Stimulated activated effector memory CD8-positive, alpha-beta T cell treated with anti-CD3 and anti-CD28 coated beads, Interleukin-12 subunit alpha, Interleukin-12 subunit beta, amount 100 ng/mL, for 72 hours (primary cell): Measurements from ENCODE around the gene MYO5A.
"Not testable (repeated sequence)": the region's sequence is repeated elsewhere in the genome, so short reads cannot be mapped to it uniquely, and the experiment has no call there.

Source experiments
- ATAC-seq: fragments of 150-1000 bp; cut with Tn5 transposase; 2 replicates; pipeline ENCODE4 v1.10.0; 2021
- DNase-seq, 2 donors: peaks; one replicate each; pipeline ENCODE4 v3.0.0; 2021 to 2022; ENCODE audit warnings: low spot score in 2 of 2
- H3K27ac Mint-ChIP-seq: one replicate; pipeline ENCODE4 v1.8.0; 2022; ENCODE audit warnings: mild to moderate bottlenecking, mixed read lengths
- H3K36me3 Mint-ChIP-seq: one replicate; pipeline ENCODE4 v1.8.0; 2022; ENCODE audit warnings: mild to moderate bottlenecking, mixed read lengths
- H3K4me1 Mint-ChIP-seq: one replicate; pipeline ENCODE4 v1.8.0; 2022; ENCODE audit warnings: mixed read lengths
- H3K4me3 Mint-ChIP-seq: one replicate; pipeline ENCODE4 v1.8.0; 2022; ENCODE audit warnings: mild to moderate bottlenecking, mixed read lengths
- H3K9me3 Mint-ChIP-seq: one replicate; pipeline ENCODE4 v1.8.0; 2022; ENCODE audit warnings: mixed read lengths

MYO5A gene

GRCh38 chr15:52499506-52499905, 29.2 kb downstream of the MYO5A start:
- H3K4me3 Mint-ChIP-seq = no peak overlapping the region
- no peak overlapping the region for H3K27ac Mint-ChIP-seq
- no peaks in the 10 kb centered on the region for H3K9me3 Mint-ChIP-seq
- no peak for DNase-seq
- ATAC-seq = no peak
- H3K4me1 Mint-ChIP-seq = peaks cover 35% of the 10 kb centered on the region
- no peaks in the 10 kb centered on the region for H3K36me3 Mint-ChIP-seq

- H3K4me1 Mint-ChIP-seq = peaks cover 28% of the 10 kb centered on the region
- no peaks in the 10 kb centered on the region for H3K9me3 Mint-ChIP-seq
- no peak overlapping the region for H3K27ac Mint-ChIP-seq
- ATAC-seq (no peak), DNase-seq (no peak)
- no peaks in the 10 kb centered on the region for H3K36me3 Mint-ChIP-seq
- H3K4me3 Mint-ChIP-seq = no peak overlapping the region
Observed at GRCh38 chr15:52498706-52499105, 30.0 kb downstream of the MYO5A start.

GRCh38 chr15:52496776-52497470, 31.8 kb downstream of the MYO5A start:
- no peak overlapping the region for H3K27ac Mint-ChIP-seq
- ATAC-seq = peak; percentile 100
- peak in 1 of 2 donors; percentile 56 for DNase-seq

GRCh38 chr15:52496175-52496574, 32.5 kb downstream of the MYO5A start:
- H3K4me1 Mint-ChIP-seq = peaks cover 26% of the 10 kb centered on the region
- no peak overlapping the region for H3K27ac Mint-ChIP-seq
- H3K4me3 Mint-ChIP-seq = no peak overlapping the region
- no peaks in the 10 kb centered on the region for H3K9me3 Mint-ChIP-seq
- no peak for ATAC-seq
- no peaks in the 10 kb centered on the region for H3K36me3 Mint-ChIP-seq
- no peak for DNase-seq

More at GRCh38 chr15:52496776-52497470, 31.8 kb downstream of the MYO5A start:
- no peaks in the 10 kb centered on the region for H3K36me3 Mint-ChIP-seq
- H3K4me3 Mint-ChIP-seq = no peak overlapping the region
- no peaks in the 10 kb centered on the region for H3K9me3 Mint-ChIP-seq
- H3K4me1 Mint-ChIP-seq = peaks cover 19% of the 10 kb centered on the region

GRCh38 chr15:52495125-52495524, 33.6 kb downstream of the MYO5A start:
- no peak for ATAC-seq
- no peak overlapping the region for H3K27ac Mint-ChIP-seq
- H3K4me3 Mint-ChIP-seq = no peak overlapping the region
- H3K4me1 Mint-ChIP-seq = peaks cover 32% of the 10 kb centered on the region
- H3K9me3 Mint-ChIP-seq = no peaks in the 10 kb centered on the region
- DNase-seq = no peak
- no peaks in the 10 kb centered on the region for H3K36me3 Mint-ChIP-seq

GRCh38 chr15:52493968-52494367, 34.7 kb downstream of the MYO5A start:
- no peak for DNase-seq
- ATAC-seq = no peak
- Mint-ChIP-seq H3K9me3 (no peaks in the 10 kb centered on the region), H3K4me3 (no peak overlapping the region), H3K27ac (no peak overlapping the region), H3K4me1 (peaks cover 32% of the 10 kb centered on the region), H3K36me3 (no peaks in the 10 kb centered on the region)

GRCh38 chr15:52492132-52492531, 36.5 kb downstream of the MYO5A start:
- Mint-ChIP-seq H3K9me3 (no peaks in the 10 kb centered on the region), H3K27ac (peak overlapping the region; percentile 27), H3K4me3 (no peak overlapping the region), H3K4me1 (peaks cover 40% of the 10 kb centered on the region), H3K36me3 (no peaks in the 10 kb centered on the region)
- ATAC-seq (no peak), DNase-seq (no peak)

GRCh38 chr15:52491472-52491871, 37.2 kb downstream of the MYO5A start:
- Mint-ChIP-seq H3K27ac (peak overlapping the region; percentile 27), H3K9me3 (no peaks in the 10 kb centered on the region), H3K4me3 (no peak overlapping the region), H3K36me3 (no peaks in the 10 kb centered on the region), H3K4me1 (peaks cover 39% of the 10 kb centered on the region)
- ATAC-seq (no peak), DNase-seq (no peak)

GRCh38 chr15:52489430-52489829, 39.2 kb downstream of the MYO5A start:
- H3K27ac Mint-ChIP-seq = peak overlapping the region; percentile 48

GRCh38 chr15:52488830-52489229, 39.9 kb downstream of the MYO5A start:
- H3K9me3 Mint-ChIP-seq = no peaks in the 10 kb centered on the region
- H3K36me3 Mint-ChIP-seq = no peaks in the 10 kb centered on the region
- peak overlapping the region; percentile 48 for H3K27ac Mint-ChIP-seq
- ATAC-seq = no peak
- H3K4me1 Mint-ChIP-seq = peaks cover 44% of the 10 kb centered on the region
- no peak for DNase-seq
- no peak overlapping the region for H3K4me3 Mint-ChIP-seq

More at GRCh38 chr15:52489430-52489829, 39.2 kb downstream of the MYO5A start:
- not testable (repeated sequence) for H3K4me3 Mint-ChIP-seq, DNase-seq, H3K36me3 Mint-ChIP-seq, H3K9me3 Mint-ChIP-seq
- peaks cover 41% of the 10 kb centered on the region for H3K4me1 Mint-ChIP-seq
- peak; percentile 52 for ATAC-seq

GRCh38 chr15:52486003-52486996, 42.4 kb downstream of the MYO5A start:
- peak overlapping the region; percentile 8 for H3K4me3 Mint-ChIP-seq

GRCh38 chr15:52485290-52485689, 43.4 kb downstream of the MYO5A start:
- Mint-ChIP-seq H3K4me1 (peaks cover 69% of the 10 kb centered on the region), H3K4me3 (no peak overlapping the region), H3K36me3 (no peaks in the 10 kb centered on the region), H3K27ac (no peak overlapping the region), H3K9me3 (no peaks in the 10 kb centered on the region)
- ATAC-seq = no peak
- DNase-seq = no peak

More at GRCh38 chr15:52486003-52486996, 42.4 kb downstream of the MYO5A start:
- DNase-seq (no peak), ATAC-seq (no peak)
- H3K4me1 Mint-ChIP-seq = peaks cover 63% of the 10 kb centered on the region
- H3K36me3 Mint-ChIP-seq = no peaks in the 10 kb centered on the region
- no peaks in the 10 kb centered on the region for H3K9me3 Mint-ChIP-seq
- H3K27ac Mint-ChIP-seq = peak overlapping the region; percentile 54

GRCh38 chr15:52483707-52484106, 45.0 kb downstream of the MYO5A start:
- Mint-ChIP-seq H3K9me3 (no peaks in the 10 kb centered on the region), H3K27ac (peak overlapping the region; percentile 74), H3K4me1 (peaks cover 66% of the 10 kb centered on the region), H3K4me3 (peak overlapping the region; percentile 27), H3K36me3 (no peaks in the 10 kb centered on the region)
- ATAC-seq = peak; percentile 85
- DNase-seq = no peak

GRCh38 chr15:52481915-52482314, 46.8 kb downstream of the MYO5A start:
- no peak for DNase-seq
- Mint-ChIP-seq H3K36me3 (no peaks in the 10 kb centered on the region), H3K27ac (peak overlapping the region; percentile 74), H3K4me1 (peaks cover 64% of the 10 kb centered on the region), H3K4me3 (peak overlapping the region; percentile 39), H3K9me3 (no peaks in the 10 kb centered on the region)
- peak; percentile 95 for ATAC-seq

GRCh38 chr15:52480990-52481389, 47.7 kb downstream of the MYO5A start:
- peak overlapping the region; percentile 74 for H3K27ac Mint-ChIP-seq
- H3K36me3 Mint-ChIP-seq = no peaks in the 10 kb centered on the region
- peaks cover 58% of the 10 kb centered on the region for H3K4me1 Mint-ChIP-seq
- no peaks in the 10 kb centered on the region for H3K9me3 Mint-ChIP-seq
- ATAC-seq (no peak), DNase-seq (no peak)
- peak overlapping the region; percentile 39 for H3K4me3 Mint-ChIP-seq
